ENCODE measurements around the gene GZMH.

GRCh38 chr14:24607635-24608514 lies 1.6 kb downstream of the GZMH start:
- TF ChIP-seq, protein P1, sequence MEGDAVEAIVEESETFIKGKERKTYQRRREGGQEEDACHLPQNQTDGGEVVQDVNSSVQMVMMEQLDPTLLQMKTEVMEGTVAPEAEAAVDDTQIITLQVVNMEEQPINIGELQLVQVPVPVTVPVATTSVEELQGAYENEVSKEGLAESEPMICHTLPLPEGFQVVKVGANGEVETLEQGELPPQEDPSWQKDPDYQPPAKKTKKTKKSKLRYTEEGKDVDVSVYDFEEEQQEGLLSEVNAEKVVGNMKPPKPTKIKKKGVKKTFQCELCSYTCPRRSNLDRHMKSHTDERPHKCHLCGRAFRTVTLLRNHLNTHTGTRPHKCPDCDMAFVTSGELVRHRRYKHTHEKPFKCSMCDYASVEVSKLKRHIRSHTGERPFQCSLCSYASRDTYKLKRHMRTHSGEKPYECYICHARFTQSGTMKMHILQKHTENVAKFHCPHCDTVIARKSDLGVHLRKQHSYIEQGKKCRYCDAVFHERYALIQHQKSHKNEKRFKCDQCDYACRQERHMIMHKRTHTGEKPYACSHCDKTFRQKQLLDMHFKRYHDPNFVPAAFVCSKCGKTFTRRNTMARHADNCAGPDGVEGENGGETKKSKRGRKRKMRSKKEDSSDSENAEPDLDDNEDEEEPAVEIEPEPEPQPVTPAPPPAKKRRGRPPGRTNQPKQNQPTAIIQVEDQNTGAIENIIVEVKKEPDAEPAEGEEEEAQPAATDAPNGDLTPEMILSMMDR (IDR thresholded peaks at IDR 0.05), result no peak
- TF ChIP-seq EZH2 (IDR thresholded peaks at IDR 0.05; ENCODE audit: borderline replicate concordance, insufficient read depth, low read depth, low read length, poor library complexity, severe bottlenecking), result no peak
